NCI-H2171 (cell line): ENCODE results near the gene KRT6B.
"Not testable (repeated sequence)": the region's sequence is repeated elsewhere in the genome, so short reads cannot be mapped to it uniquely, and the experiment has no call there.

Experiments
- DNase-seq: peaks from one replicate; lab custom pipeline; 2025; lab: John Stamatoyannopoulos, UW

The KRT6B gene

GRCh38 chr12:52452101-52452500, at the start of gene KRT6B:
Gene KRT6B (minus strand): TSS chr12:52452146. CDS start chr12:52452078, 68 bp downstream.
- no peak for DNase-seq

- no peak for DNase-seq
Measured at GRCh38 chr12:52501490-52501889, 49.5 kb upstream of the KRT6B start.

DNA sequence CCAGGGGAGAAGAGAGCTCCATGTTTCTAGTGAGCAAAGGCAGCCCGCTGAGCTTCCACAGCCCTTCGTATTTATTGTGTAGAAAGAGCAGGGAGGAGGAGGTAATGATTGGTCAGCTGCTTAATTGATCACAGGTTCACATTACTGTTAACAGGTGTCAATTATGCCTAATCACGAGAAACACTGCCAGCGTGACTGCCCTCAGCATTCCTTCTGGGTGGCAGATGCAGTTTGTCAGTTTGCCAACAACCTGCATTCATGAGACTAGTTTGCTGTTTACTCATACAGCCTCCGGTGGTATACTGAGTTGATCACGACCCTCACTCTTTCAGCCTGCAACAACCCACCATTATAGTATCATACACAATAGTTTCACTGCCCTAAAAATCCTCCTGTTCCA, 48.6 kb upstream of the KRT6B start:
- not testable (repeated sequence) for DNase-seq

DNA sequence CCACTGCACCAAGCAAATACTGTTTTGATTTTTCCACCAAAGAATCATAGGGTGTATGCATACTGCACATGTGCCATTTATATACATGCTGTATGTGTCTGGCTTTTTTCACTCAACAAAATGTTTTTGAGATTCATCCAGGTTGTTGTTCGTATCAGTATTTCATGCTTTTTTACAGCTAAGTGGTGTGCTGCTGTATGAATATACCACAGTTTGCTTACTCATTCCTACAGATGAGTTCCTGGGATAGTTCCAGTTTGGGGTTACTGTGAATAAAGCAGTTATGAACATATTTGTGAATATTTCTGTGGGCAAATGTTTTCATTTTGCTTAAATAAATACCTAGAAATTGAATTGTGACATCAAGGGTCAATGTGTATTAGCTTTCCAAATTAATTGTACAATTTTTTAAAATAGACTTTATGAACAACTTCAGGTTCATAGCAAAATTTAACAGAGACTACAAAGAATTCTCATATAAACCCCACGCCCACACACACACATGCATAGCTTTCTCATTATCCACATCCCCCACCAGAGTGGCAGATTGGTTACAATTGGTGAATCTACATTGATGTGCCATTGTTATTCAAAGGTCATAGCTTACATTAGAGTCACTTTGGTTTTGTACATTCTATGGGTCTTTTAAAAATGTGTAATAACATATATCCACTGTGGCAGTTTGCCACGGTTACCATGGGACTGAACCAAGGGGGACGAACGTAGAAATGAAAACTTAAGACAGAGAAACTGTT, 48.0 kb upstream of the KRT6B start:
- no peak for DNase-seq

GRCh38 chr12:52498946-52499345, 47.0 kb upstream of the KRT6B start:
- no peak for DNase-seq

GRCh38 chr12:52497975-52498374, 46.0 kb upstream of the KRT6B start:
- no peak for DNase-seq

DNA sequence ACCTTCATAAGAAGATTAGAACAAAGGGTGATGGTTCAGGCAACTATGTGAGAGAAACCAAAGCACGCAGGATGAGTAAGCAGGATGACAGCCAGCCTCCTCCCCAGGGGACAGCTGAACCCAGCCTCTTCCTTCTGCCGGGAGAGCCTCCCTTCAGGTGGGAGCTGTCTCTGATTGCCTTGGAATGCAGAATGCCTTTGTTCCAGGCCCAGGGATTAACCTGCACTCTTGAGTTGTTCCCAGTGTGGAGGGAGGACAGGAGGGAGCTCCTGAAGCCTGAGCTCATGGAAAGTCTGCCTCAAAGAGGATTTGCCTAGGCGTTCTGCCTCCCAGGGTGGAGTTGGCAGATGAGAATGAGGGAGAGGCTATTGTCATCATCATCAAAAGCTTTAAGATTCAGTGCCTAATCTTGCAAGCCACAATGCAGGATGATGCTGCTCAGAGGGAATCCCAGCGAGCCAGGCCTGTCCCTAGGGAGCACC, 44.7 kb upstream of the KRT6B start:
- DNase-seq: peak; percentile 35

DNA sequence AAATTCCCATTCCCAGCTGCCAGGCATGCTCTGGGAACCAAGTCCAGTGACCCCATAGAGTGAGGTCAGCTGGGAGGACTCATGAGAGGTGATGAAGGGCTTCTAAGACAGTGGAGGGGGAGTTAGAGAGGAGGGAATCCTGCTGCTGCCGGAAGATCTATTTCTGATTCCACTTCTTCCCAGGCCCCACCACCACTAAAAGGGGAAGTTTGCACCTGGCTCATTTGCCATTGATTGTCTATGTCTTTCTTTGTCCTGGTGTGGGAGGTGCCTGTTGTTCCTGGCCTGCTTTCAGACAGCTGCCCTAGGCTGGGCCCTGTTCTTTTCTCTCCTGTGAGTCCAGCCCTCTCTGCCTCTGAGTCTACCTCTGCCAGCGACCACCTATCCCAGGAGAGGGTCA, 44.1 kb upstream of the KRT6B start:
- no peak for DNase-seq

DNA sequence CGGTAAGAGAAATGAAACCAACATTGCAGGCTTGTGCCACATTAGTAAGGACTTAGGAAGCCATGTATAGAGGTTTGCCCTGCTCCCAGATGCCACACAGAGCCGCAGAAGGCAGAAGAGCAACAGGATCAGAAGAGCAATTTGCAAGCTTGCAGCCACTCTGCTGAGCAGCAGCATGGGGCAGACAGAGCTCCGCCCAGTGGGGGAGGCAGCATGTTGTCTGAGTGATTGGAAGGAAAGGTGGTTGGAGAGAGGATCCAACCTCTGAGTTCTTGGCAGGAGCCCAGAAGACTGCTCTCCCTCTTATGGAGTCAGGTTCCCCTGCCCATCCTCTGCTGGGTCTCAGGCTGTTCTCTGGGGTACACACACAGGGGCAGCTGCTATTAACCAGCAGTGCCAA, 43.4 kb upstream of the KRT6B start:
- DNase-seq: peak; percentile 93

- no peak for DNase-seq
Measured at GRCh38 chr12:52494518-52494917, 42.6 kb upstream of the KRT6B start.

GRCh38 chr12:52494100-52494499, 42.2 kb upstream of the KRT6B start:
- DNase-seq: no peak

GRCh38 chr12:52493172-52493571, 41.2 kb upstream of the KRT6B start, which contains the start of gene KRT6A:
Gene KRT6A (minus strand): TSS chr12:52493257. CDS start chr12:52493188, 69 bp downstream.
- no peak for DNase-seq

DNA sequence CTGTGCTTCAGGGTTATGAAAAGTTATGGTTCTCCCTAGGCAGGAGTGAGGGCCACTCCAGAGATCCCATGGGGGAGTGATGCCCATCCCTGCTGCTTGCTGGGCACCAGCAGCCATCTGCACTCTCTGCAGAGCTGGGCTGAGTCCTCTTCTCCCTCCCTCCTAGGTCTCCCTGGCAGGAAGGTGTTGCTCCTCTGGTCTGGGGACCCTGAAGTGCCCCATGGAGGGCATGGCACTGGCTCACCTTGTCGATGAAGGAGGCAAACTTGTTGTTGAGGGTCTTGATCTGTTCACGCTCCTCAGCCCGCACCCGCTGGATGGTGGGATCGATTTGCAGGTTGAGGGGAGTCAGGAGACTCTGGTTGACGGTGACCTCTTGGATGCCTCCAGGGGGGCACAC, 40.5 kb upstream of the KRT6B start:
- DNase-seq: not testable (repeated sequence)

GRCh38 chr12:52491495-52491894, 39.5 kb upstream of the KRT6B start:
- DNase-seq: not testable (repeated sequence)

DNA sequence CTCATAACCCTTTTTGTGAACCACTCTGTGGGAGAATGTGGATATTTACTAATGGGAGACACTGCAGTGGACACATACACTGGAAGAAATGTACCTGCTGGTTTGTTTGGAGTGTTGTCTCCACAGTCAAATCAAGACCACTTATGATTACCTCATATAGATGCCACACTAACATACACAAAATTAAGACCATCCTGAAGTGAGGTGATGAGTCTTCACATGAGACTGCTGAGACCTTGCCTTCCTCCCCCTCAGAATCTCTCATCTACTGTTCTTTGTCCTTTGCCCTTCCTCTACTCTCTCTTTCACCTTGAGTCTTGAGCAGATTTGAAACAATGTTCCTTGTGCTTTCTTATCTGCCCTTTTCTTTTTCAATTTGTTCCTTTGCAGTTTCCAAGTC, 36.8 kb upstream of the KRT6B start:
- no peak for DNase-seq

DNA sequence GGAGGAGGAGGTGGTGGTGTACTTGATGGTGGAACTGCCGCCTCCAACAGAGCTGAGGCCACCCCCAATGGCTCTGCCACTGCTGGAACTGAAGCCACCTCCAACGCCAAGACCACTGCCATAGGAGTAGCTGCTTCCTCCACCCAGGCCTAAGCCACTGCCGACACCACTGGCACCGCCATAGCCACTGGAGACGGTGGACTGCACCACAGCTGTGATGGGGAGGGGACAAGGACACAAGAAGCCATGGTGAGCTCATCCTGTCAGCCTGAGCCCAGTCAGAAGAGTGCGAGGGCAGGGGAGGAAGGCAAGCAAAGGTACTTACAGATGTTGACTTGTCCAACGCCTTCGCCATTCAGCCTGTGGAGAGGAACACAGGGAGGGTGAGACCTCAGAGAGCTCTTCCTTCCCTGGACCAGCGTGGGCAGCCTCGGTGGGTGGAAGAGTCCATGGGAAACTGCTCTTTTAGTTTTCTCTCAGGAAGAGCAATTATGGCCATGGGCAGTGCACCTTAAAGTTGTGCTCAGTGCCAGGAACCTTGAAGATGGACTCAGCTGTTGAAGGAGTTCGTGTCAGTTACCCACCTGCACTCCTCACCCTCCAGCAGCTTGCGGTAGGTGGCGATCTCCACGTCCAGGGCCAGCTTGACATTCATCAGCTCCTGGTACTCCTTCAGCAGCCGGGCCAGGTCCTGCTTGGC, 35.9 kb upstream of the KRT6B start:
- not testable (repeated sequence) for DNase-seq

- no peak for DNase-seq
Measured at GRCh38 chr12:52487211-52487610, 35.3 kb upstream of the KRT6B start.

DNA sequence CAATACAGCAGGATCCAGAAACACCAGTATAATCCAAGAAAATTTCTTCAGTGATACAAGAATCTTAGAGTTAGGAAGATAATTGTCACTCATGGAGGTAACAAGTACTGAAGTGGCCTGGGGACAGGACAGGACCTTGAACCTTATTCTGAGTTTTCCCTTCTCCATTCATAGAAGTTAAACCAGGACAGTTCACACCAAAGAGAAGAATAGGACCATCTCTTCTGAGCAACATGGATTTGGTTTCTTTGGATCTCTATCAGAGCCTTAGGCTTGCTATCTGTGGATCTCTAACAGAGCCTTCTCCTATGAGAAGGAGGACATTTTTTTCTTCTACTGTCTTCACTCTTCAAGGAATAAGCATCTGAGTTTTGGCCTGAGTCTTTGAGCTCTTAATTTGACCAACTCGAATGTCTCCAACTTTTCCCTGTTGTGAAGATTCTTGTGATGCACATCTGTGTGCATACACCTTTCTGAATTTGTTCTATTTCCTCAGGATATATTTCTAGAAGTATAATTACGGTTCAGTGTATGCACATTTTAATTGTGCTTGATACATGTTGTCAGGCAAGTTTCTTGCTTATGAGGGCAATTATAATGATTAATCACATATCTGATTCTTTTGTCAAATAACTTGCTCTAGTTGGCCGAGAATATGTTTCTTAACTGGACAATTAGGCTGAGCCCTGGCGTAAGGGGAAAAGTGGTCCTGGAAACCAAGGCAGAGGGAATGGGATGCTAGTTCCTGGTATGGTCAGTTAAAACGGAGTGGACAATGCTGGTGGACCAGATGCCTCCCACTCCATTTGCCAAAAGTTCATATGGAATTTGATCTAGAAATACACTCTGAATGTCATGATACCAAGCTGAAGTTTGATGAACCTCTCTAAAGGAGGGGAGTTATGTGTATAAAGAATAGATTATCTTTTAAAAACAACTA, 34.5 kb upstream of the KRT6B start:
- DNase-seq: no peak

DNA sequence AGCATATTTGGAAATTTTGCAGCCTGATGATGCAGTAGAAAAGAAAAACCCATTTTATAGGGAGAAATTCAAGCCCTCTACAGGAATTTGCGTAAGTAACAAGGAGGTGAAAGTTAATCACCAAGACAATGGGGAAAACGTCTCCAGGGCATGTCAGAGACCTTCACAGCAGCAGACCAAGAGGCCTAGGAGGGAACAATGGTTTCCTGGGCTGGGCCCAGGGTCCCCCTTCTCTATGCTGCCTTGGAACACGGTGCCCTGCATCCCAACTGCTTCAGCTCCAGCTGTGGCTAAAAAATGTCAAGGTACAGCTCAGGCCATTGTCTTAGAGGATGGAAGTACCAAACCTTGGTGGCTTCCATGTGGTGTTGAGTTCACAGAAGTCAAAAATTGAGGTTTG, 28.1 kb upstream of the KRT6B start:
- DNase-seq: no peak

GRCh38 chr12:52477651-52478050, 25.7 kb upstream of the KRT6B start:
- DNase-seq: no peak

- DNase-seq: no peak
Measured at GRCh38 chr12:52474212-52474611, 22.3 kb upstream of the KRT6B start.

GRCh38 chr12:52473768-52474167, 21.8 kb upstream of the KRT6B start, which contains the start of gene KRT6C:
Gene KRT6C (minus strand): TSS chr12:52473805. CDS start chr12:52473737, 68 bp downstream.
- no peak for DNase-seq
